Cardiac fibroblast (primary cell): Measurements from ENCODE around the gene NMUR2.

Experiments
- DNase-seq, 2 donors: peaks; one replicate each; pipeline versions ENCODE4 v3.0.0 to v3.0.0-alpha.2; 2010; ENCODE audit warnings: low read depth in 2 of 2
- H3K4me3 ChIP-seq, 2 donors: replicated peaks in 1 of 2; 1 replicate in 1 of 2; 2 replicates in 1 of 2; pipeline ENCODE4 v1.5.1; 2011; ENCODE audit warnings: low read depth in 2 of 2, low read length in 2 of 2, mild to moderate bottlenecking in 2 of 2, moderate library complexity in 1 of 2
- CTCF ChIP-seq: IDR thresholded peaks from one replicate; pipeline ENCODE4 v1.5.1; 2011; ENCODE audit warnings: low read depth, mild to moderate bottlenecking, low read length, inconsistent platforms

The NMUR2 gene

DNA sequence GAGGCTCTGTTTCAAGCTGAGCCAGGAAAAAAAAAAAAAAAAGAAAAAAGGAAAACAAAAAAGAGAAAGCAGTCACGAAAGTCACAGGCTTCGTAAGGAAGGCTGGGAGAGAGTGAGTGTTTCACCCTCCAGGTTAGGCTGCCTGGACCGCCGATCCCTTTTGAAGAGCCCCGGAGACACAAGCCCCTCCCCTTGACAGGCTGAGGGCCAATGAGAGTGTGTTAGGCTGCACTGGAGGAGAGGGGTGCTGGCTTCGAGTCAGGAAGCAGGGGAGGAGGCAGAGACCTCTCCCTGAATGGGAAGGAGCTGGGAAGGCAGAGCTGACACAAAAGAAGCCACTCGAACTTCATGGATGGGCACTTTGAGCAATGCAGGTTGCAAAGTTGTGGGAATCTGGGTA, at the start of gene NMUR2:
Gene NMUR2, minus strand, starts transcription at position 135 of the 400 bp plus-strand sequence. CDS start 166 bp downstream, outside the sequence.
- TF ChIP-seq CTCF = no peak
- no peak for DNase-seq
- H3K4me3 ChIP-seq = no peak within 1 kb of the TSS

DNA sequence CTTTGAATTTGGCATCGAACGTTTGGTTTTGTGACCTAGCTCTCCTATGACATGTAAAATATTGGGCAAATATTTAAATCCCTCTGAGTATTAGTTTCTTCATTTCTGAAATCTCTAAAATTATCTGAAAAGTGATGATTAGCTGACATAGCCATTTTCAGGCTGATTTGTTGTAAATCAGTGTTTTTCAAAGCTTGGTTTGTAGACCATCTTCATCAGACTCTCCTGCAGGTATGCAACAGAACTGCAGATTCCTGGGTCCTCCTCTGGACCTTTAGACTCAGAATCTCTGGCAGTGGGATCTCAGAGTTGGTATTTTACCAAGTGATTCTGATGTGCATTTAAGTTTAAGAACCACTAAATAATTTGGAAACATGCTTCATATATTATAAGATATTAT, 38.9 kb upstream of the NMUR2 start:
- TF ChIP-seq CTCF = no peak

GRCh38 chr5:152439791-152440190, 34.7 kb upstream of the NMUR2 start:
- no peak for DNase-seq
- H3K4me3 ChIP-seq = no peak overlapping the region
- no peak for TF ChIP-seq CTCF

More for the DNA sequence above, 38.9 kb upstream of the NMUR2 start:
- DNase-seq = no peak
- H3K4me3 ChIP-seq = no peak overlapping the region

DNA sequence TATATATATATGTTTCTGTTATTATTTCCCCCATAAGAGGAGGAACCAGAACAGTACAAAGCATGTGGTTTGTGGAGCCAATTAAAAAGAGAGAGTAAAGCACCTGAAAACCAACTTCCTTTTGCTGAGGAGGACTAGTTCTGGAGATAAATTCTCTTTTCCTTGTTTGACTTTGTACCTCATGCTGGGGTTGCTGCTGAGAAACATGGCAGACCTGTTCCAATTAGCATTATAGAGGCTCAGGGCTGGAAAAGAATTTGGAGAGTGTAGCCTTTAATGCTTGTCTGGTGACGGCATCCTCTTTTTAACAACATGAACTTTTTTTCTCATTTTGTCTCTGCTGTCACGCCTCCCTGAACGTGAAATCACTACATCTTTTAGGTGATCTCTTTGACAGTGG, 32.8 kb upstream of the NMUR2 start:
- no peak for TF ChIP-seq CTCF
- no peak for DNase-seq
- no peak overlapping the region for H3K4me3 ChIP-seq

DNA sequence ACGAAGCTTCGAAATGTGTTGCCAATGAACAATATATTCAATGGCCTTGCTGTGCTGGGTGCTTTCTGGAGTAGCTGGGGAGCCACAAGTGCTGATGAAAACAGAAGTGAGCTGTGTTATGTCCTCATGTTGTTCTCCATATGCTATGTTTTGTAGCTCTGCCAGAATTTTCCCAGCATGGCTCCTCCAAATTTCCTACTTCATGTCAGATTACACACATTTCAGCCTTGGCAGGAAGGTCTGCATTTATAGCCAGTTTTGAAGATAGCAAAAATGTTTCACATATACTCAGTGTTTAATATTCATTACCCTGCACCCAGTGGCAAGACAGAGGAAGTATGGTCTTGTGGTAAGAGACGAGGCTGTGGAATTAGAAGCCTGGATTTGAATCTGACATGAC, 22.6 kb upstream of the NMUR2 start:
- TF ChIP-seq CTCF = no peak
- no peak for DNase-seq
- no peak overlapping the region for H3K4me3 ChIP-seq

GRCh38 chr5:152425083-152425482, 20.0 kb upstream of the NMUR2 start:
- TF ChIP-seq CTCF = no peak
- no peak overlapping the region for H3K4me3 ChIP-seq
- no peak for DNase-seq

GRCh38 chr5:152424501-152424900, 19.4 kb upstream of the NMUR2 start:
- no peak for TF ChIP-seq CTCF
- no peak overlapping the region for H3K4me3 ChIP-seq
- no peak for DNase-seq
